ENCODE results near the gene SPOCD1. TPM values are rescaled to one million over a fixed set of nuclear protein-coding genes. Genes with fewer than 3 reads are reported as not detected.

Gene SPOCD1
- total RNA-seq, 2 donors from 2014 or later = 6.6 to 10.6 TPM

DNA sequence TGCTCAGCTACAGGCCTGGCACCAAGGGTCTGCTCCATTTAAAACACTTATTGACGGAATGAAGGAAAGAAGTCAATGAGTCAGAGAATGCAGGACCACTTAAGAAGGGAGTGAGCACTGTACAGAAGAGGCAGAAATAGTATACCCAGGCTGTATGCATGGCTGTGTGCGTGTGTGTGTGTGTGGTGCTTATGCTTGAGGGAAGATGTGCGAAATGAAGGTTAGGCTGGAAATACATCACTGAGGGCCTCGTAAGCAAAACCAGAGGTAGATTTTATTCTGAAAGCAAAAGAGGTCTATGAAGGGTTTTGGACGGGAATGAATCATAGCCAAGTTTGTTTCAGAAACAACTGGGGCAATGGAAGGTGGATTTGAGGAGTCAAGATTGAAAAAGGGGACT, 42.0 kb downstream of the SPOCD1 start:
- no peaks in the 10 kb centered on the region for H3K27me3 ChIP-seq (replicated peaks; ENCODE audit: insufficient read depth)
- ATAC-seq (ENCODE audit: insufficient number of reproducible peaks, low FRiP score, low read depth) = no peak
- H3K4me3 ChIP-seq = no peak overlapping the region
- DNase-seq (ENCODE audit: low spot score) = no peak
- TF ChIP-seq, protein P1, sequence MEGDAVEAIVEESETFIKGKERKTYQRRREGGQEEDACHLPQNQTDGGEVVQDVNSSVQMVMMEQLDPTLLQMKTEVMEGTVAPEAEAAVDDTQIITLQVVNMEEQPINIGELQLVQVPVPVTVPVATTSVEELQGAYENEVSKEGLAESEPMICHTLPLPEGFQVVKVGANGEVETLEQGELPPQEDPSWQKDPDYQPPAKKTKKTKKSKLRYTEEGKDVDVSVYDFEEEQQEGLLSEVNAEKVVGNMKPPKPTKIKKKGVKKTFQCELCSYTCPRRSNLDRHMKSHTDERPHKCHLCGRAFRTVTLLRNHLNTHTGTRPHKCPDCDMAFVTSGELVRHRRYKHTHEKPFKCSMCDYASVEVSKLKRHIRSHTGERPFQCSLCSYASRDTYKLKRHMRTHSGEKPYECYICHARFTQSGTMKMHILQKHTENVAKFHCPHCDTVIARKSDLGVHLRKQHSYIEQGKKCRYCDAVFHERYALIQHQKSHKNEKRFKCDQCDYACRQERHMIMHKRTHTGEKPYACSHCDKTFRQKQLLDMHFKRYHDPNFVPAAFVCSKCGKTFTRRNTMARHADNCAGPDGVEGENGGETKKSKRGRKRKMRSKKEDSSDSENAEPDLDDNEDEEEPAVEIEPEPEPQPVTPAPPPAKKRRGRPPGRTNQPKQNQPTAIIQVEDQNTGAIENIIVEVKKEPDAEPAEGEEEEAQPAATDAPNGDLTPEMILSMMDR (IDR thresholded peaks at IDR 0.05) = no peak
- H3K27ac ChIP-seq = no peak overlapping the region
- no peaks in the 10 kb centered on the region for H3K36me3 ChIP-seq
- H3K4me1 ChIP-seq (ENCODE audit: control insufficient read depth in 1 of 2, low read depth in 2 of 2) = peaks cover 7 to 14% of the 10 kb centered on the region in 2 donors
- H3K9me3 ChIP-seq = no peaks in the 10 kb centered on the region

DNA sequence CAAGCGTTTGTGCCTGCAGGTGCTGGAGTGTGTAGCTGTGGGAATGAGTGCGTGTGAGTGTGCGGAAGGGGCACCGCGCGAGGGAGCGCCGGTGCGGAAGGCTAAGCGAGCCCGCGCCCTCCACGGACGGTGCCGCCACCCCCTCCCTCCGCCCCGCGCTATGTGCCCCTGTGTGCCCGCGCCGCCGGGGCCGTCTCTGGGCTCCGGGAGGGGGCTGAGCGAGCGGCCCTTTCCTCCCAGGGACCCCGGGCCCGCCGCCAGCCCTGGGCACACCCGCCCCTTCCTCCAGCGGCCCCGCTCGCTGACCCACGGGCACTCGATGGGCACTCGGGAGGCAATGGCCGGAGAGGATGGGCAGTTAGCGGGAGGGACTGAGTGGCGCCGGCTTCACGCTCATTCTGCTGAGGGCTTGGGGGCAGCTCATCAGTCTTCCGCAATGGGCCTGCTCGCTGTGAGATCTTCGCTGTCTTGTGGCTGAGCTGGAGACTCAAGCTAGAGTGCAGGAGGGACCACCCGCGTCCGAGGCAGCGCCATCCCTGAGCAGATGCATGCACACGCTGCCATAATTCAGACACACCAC, 43.1 kb downstream of the SPOCD1 start:
- no peaks in the 10 kb centered on the region for H3K9me3 ChIP-seq
- H3K4me1 ChIP-seq (ENCODE audit: control insufficient read depth in 1 of 2, low read depth in 2 of 2) = peaks cover 7 to 14% of the 10 kb centered on the region in 2 donors
- TF ChIP-seq, protein P1 (IDR thresholded peaks at IDR 0.05) = no peak
- no peaks in the 10 kb centered on the region for H3K27me3 ChIP-seq (replicated peaks; ENCODE audit: insufficient read depth)
- H3K27ac ChIP-seq = no peak overlapping the region
- ATAC-seq (ENCODE audit: insufficient number of reproducible peaks, low FRiP score, low read depth) (no peak), DNase-seq (ENCODE audit: low spot score) (no peak)
- no peaks in the 10 kb centered on the region for H3K36me3 ChIP-seq
- H3K4me3 ChIP-seq = peak overlapping the region; percentile 55

DNA sequence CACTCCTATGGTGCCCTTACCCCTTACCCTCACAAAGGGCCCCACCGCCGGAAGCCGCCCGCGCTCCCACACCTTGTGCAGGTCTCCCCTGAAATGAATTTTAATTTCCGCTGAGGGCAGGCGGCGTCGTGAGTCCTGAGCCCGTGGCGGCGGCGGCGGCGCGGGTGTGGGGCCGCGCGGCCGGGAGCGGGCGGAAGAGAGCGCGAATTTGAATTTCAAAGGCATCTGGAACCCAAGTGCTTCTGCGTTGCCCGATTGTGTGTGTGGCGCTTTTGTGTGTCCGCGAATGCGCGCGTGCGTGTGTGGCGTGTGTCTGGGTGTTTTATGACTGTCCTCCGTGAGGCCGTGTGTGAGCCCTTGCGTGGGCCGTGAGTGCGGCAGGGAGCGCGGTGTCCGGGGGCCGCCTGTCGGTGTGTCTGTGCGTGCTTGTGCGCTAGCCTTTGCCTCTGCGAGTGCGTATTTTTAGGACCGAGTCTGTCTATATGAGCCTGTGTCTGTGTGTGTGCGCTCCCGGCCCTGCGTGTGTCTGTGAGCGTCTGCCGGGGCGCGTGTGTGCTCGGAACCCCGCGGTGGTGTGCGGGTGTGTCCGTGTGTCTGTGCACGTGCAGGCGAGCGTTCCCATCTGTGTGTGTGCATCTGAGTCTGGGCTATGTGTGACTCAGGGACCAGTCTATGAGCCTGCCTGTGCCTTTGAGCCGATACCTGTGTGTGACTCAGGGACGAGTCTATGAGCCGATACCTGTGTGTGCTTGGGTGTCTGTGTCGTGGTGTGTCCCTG, 43.7 kb downstream of the SPOCD1 start:
- no peak for DNase-seq (ENCODE audit: low spot score)
- Histone ChIP-seq H3K9me3 (no peaks in the 10 kb centered on the region), H3K4me1 (ENCODE audit: control insufficient read depth in 1 of 2, low read depth in 2 of 2) (peaks cover 7 to 14% of the 10 kb centered on the region in 2 donors), H3K27me3 (replicated peaks; ENCODE audit: insufficient read depth) (no peaks in the 10 kb centered on the region), H3K27ac (no peak overlapping the region), H3K36me3 (no peaks in the 10 kb centered on the region), H3K4me3 (peak overlapping the region; percentile 55)
- no peak for ATAC-seq (ENCODE audit: insufficient number of reproducible peaks, low FRiP score, low read depth)
- TF ChIP-seq, protein P1 (IDR thresholded peaks at IDR 0.05) = no peak

DNA sequence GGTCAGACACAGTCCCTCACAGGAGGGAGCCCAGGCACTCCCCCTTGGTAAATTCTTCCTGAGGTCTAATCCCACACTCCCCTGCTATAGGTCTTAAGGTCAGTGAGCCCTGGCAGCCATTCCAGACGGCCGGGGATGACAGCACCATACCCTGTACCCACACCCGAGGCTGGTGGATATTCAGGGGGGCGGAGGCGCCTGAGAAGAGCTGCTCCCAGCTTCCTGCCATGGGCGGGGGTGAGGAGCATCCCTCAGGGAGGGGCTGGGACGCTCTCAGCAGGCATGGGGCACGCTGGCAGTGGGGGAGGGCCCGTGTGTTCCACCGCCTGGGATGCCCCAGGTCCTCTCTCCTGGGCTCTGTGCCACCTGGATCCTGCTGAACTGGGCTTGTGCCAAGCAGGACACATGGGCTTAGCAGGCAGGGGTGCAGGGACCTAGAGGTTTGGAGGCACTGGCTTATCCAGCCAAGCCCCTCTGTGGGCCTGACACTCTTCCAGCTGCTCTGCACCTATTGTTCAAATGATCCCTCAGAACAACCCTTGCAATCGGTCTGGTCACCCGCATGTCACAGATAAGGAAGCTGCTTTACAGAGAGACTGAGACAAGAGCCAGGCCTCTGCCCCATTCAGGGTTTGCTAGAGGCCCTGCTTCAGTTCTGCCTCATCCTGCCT, 46.0 kb downstream of the SPOCD1 start:
- TF ChIP-seq, protein P1 (IDR thresholded peaks at IDR 0.05) = no peak
- ATAC-seq (ENCODE audit: insufficient number of reproducible peaks, low FRiP score, low read depth) (no peak), DNase-seq (ENCODE audit: low spot score) (no peak)
- Histone ChIP-seq H3K4me3 (no peak overlapping the region), H3K9me3 (no peaks in the 10 kb centered on the region), H3K27ac (no peak overlapping the region), H3K27me3 (replicated peaks; ENCODE audit: insufficient read depth) (no peaks in the 10 kb centered on the region), H3K4me1 (ENCODE audit: control insufficient read depth in 1 of 2, low read depth in 2 of 2) (peaks cover 7 to 15% of the 10 kb centered on the region in 2 donors), H3K36me3 (no peaks in the 10 kb centered on the region)

Measured in thoracic aorta (tissue), 2 donors.